ENCODE results near the gene ZNF275.

The ZNF275 gene

GRCh38 chrX:153365670-153366069 is 31.7 kb downstream of the ZNF275 start:
- no peak for FAIRE-seq
- DNase-seq (ENCODE audit: insufficient read length, low spot score): no peak
- TF ChIP-seq CTCF (IDR thresholded peaks at IDR 0.05; ENCODE audit: insufficient read depth, missing control alignments): no peak

- DNase-seq (ENCODE audit: insufficient read length, low spot score): no peak
- FAIRE-seq: no peak
- no peak for TF ChIP-seq CTCF (IDR thresholded peaks at IDR 0.05; ENCODE audit: insufficient read depth, missing control alignments)
These were observed 32.2 kb downstream of the ZNF275 start for GRCh38 chrX:153366119-153366518.

- no peak for TF ChIP-seq CTCF (IDR thresholded peaks at IDR 0.05; ENCODE audit: insufficient read depth, missing control alignments)
- FAIRE-seq: peak; percentile 25
- no peak for DNase-seq (ENCODE audit: insufficient read length, low spot score)
These were observed 33.1 kb downstream of the ZNF275 start for GRCh38 chrX:153366878-153367538.

GRCh38 chrX:153370293-153371055 is 36.5 kb downstream of the ZNF275 start:
- FAIRE-seq (no peak), DNase-seq (ENCODE audit: insufficient read length, low spot score) (no peak)
- no peak for TF ChIP-seq CTCF (IDR thresholded peaks at IDR 0.05; ENCODE audit: insufficient read depth, missing control alignments)

- no peak for FAIRE-seq
- DNase-seq (ENCODE audit: insufficient read length, low spot score): no peak
- no peak for TF ChIP-seq CTCF (IDR thresholded peaks at IDR 0.05; ENCODE audit: insufficient read depth, missing control alignments)
These were observed 37.3 kb downstream of the ZNF275 start for GRCh38 chrX:153371256-153371655.

- FAIRE-seq: no peak
- TF ChIP-seq CTCF (IDR thresholded peaks at IDR 0.05; ENCODE audit: insufficient read depth, missing control alignments): no peak
- DNase-seq (ENCODE audit: insufficient read length, low spot score): no peak
These were observed 39.0 kb downstream of the ZNF275 start for GRCh38 chrX:153372949-153373348.

- DNase-seq (ENCODE audit: insufficient read length, low spot score): no peak
- FAIRE-seq: no peak
- TF ChIP-seq CTCF (IDR thresholded peaks at IDR 0.05; ENCODE audit: insufficient read depth, missing control alignments): no peak
These were observed 40.5 kb downstream of the ZNF275 start for GRCh38 chrX:153374426-153374825.
